ENCODE results near the gene SCN10A. TPM values are rescaled to one million over a fixed set of nuclear protein-coding genes. Genes with fewer than 3 reads are reported as not detected.

SCN10A gene
- total and polyA plus RNA-seq, 4 experiments from 2014 or later: not detected

- ChIA-PET POLR2A (ENCODE audit: partially characterized antibody) (no interaction called here), CTCF (ENCODE audit: partially characterized antibody) (interaction anchor here (1.5 kb wide), 1 partner anchor 107 kb away, joined by 4 read pairs; no protein-coding TSS in a partner anchor)
- no peaks in the 10 kb centered on the region for H3K36me3 Mint-ChIP-seq
- no peak overlapping the region for H3K4me3 Mint-ChIP-seq
- H3K27me3 Mint-ChIP-seq: peaks cover 8 to 10% of the 10 kb centered on the region in 2 donors
- no peaks in the 10 kb centered on the region for H3K36me3 ChIP-seq (ENCODE audit: insufficient read depth, low read length)
- no peaks in the 10 kb centered on the region for H3K27me3 ChIP-seq (ENCODE audit: insufficient read depth, low read length)
- DNase-seq: no peak
- no peaks in the 10 kb centered on the region for H3K9me3 Mint-ChIP-seq
- H3K4me1 Mint-ChIP-seq: no peaks in the 10 kb centered on the region
- H3K27ac ChIP-seq (ENCODE audit: low read depth, low read length): no peak overlapping the region
- no peaks in the 10 kb centered on the region for H3K4me1 ChIP-seq (ENCODE audit: insufficient read depth, low read length)
- no peaks in the 10 kb centered on the region for H3K9me3 ChIP-seq (ENCODE audit: control insufficient read depth in 1 of 2, low read length in 2 of 2)
- no peak overlapping the region for H3K27ac Mint-ChIP-seq
- no peak overlapping the region for H3K4me3 ChIP-seq (ENCODE audit: low read length in 2 of 2)
- intact Hi-C loops (cut with micrococcal nuclease): no loop called here
These were observed 77.2 kb downstream of the SCN10A start for GRCh38 chr3:38738630-38739395.

- Histone ChIP-seq H3K9me3 (ENCODE audit: control insufficient read depth in 1 of 2, low read length in 2 of 2) (no peaks in the 10 kb centered on the region), H3K27me3 (ENCODE audit: insufficient read depth, low read length) (no peaks in the 10 kb centered on the region), H3K36me3 (ENCODE audit: insufficient read depth, low read length) (no peaks in the 10 kb centered on the region), H3K4me3 (ENCODE audit: low read length in 2 of 2) (no peak overlapping the region), H3K27ac (ENCODE audit: low read depth, low read length) (no peak overlapping the region), H3K4me1 (ENCODE audit: insufficient read depth, low read length) (no peaks in the 10 kb centered on the region)
- intact Hi-C loops (cut with micrococcal nuclease): no loop called here
- no peak for DNase-seq
- Mint-ChIP-seq H3K27me3 (peaks cover 7 to 10% of the 10 kb centered on the region in 2 donors), H3K4me3 (no peak overlapping the region), H3K27ac (no peak overlapping the region), H3K36me3 (no peaks in the 10 kb centered on the region), H3K9me3 (no peaks in the 10 kb centered on the region), H3K4me1 (no peaks in the 10 kb centered on the region)
- POLR2A ChIA-PET (ENCODE audit: partially characterized antibody): no interaction called here
- CTCF ChIA-PET (ENCODE audit: partially characterized antibody): no interaction called here
These were observed 84.5 kb downstream of the SCN10A start for GRCh38 chr3:38731522-38731921.

GRCh38 chr3:38730281-38730680, 85.7 kb downstream of the SCN10A start:
- no peak for DNase-seq
- Mint-ChIP-seq H3K9me3 (no peaks in the 10 kb centered on the region), H3K27me3 (peaks cover 8 to 10% of the 10 kb centered on the region in 2 donors), H3K4me1 (no peaks in the 10 kb centered on the region), H3K36me3 (no peaks in the 10 kb centered on the region), H3K27ac (no peak overlapping the region), H3K4me3 (no peak overlapping the region)
- Histone ChIP-seq H3K4me1 (ENCODE audit: insufficient read depth, low read length) (no peaks in the 10 kb centered on the region), H3K36me3 (ENCODE audit: insufficient read depth, low read length) (no peaks in the 10 kb centered on the region), H3K4me3 (ENCODE audit: low read length in 2 of 2) (no peak overlapping the region), H3K27ac (ENCODE audit: low read depth, low read length) (no peak overlapping the region), H3K27me3 (ENCODE audit: insufficient read depth, low read length) (no peaks in the 10 kb centered on the region), H3K9me3 (ENCODE audit: control insufficient read depth in 1 of 2, low read length in 2 of 2) (no peaks in the 10 kb centered on the region)
- CTCF ChIA-PET (ENCODE audit: partially characterized antibody): no interaction called here
- intact Hi-C loops (cut with micrococcal nuclease): no loop called here
- POLR2A ChIA-PET (ENCODE audit: partially characterized antibody): no interaction called here

GRCh38 chr3:38728008-38728407, 88.0 kb downstream of the SCN10A start:
- Mint-ChIP-seq H3K4me3 (no peak overlapping the region), H3K27ac (no peak overlapping the region)

GRCh38 chr3:38726751-38727150, 89.3 kb downstream of the SCN10A start:
- Histone ChIP-seq H3K9me3 (ENCODE audit: control insufficient read depth in 1 of 2, low read length in 2 of 2) (no peaks in the 10 kb centered on the region), H3K27me3 (ENCODE audit: insufficient read depth, low read length) (no peaks in the 10 kb centered on the region), H3K36me3 (ENCODE audit: insufficient read depth, low read length) (no peaks in the 10 kb centered on the region), H3K27ac (ENCODE audit: low read depth, low read length) (no peak overlapping the region), H3K4me1 (ENCODE audit: insufficient read depth, low read length) (no peaks in the 10 kb centered on the region), H3K4me3 (ENCODE audit: low read length in 2 of 2) (no peak overlapping the region)
- POLR2A ChIA-PET (ENCODE audit: partially characterized antibody): no interaction called here
- Mint-ChIP-seq H3K4me3 (no peak overlapping the region), H3K27me3 (peaks cover 10 to 12% of the 10 kb centered on the region in 2 donors), H3K36me3 (no peaks in the 10 kb centered on the region), H3K9me3 (peaks cover 0 to 1% (median 0%) of the 10 kb centered on the region in 8 donors), H3K4me1 (no peaks in the 10 kb centered on the region), H3K27ac (no peak overlapping the region)
- intact Hi-C loops (cut with micrococcal nuclease): no loop called here
- CTCF ChIA-PET (ENCODE audit: partially characterized antibody): no interaction called here
- DNase-seq: no peak

More at GRCh38 chr3:38728008-38728407, 88.0 kb downstream of the SCN10A start:
- no peak overlapping the region for H3K27ac ChIP-seq (ENCODE audit: low read depth, low read length)
- H3K27me3 Mint-ChIP-seq: peaks cover 10 to 12% of the 10 kb centered on the region in 2 donors
- H3K9me3 ChIP-seq (ENCODE audit: control insufficient read depth in 1 of 2, low read length in 2 of 2): no peaks in the 10 kb centered on the region
- no peaks in the 10 kb centered on the region for H3K4me1 Mint-ChIP-seq
- ChIA-PET CTCF (ENCODE audit: partially characterized antibody) (no interaction called here), POLR2A (ENCODE audit: partially characterized antibody) (no interaction called here)
- H3K4me3 ChIP-seq (ENCODE audit: low read length in 2 of 2): no peak overlapping the region
- intact Hi-C loops (cut with micrococcal nuclease): no loop called here
- no peaks in the 10 kb centered on the region for H3K36me3 ChIP-seq (ENCODE audit: insufficient read depth, low read length)
- H3K4me1 ChIP-seq (ENCODE audit: insufficient read depth, low read length): no peaks in the 10 kb centered on the region
- no peaks in the 10 kb centered on the region for H3K27me3 ChIP-seq (ENCODE audit: insufficient read depth, low read length)
- DNase-seq: no peak
- H3K9me3 Mint-ChIP-seq: peaks cover 0 to 1% (median 0%) of the 10 kb centered on the region in 8 donors
- no peaks in the 10 kb centered on the region for H3K36me3 Mint-ChIP-seq

- H3K9me3 Mint-ChIP-seq: peaks cover 0 to 1% (median 0%) of the 10 kb centered on the region in 8 donors
- CTCF ChIA-PET (ENCODE audit: partially characterized antibody): no interaction called here
- H3K9me3 ChIP-seq (ENCODE audit: control insufficient read depth in 1 of 2, low read length in 2 of 2): no peaks in the 10 kb centered on the region
- H3K27me3 ChIP-seq (ENCODE audit: insufficient read depth, low read length): no peaks in the 10 kb centered on the region
- intact Hi-C loops (cut with micrococcal nuclease): no loop called here
- H3K36me3 ChIP-seq (ENCODE audit: insufficient read depth, low read length): no peaks in the 10 kb centered on the region
- DNase-seq: no peak
- no peaks in the 10 kb centered on the region for H3K4me1 ChIP-seq (ENCODE audit: insufficient read depth, low read length)
- H3K4me1 Mint-ChIP-seq: no peaks in the 10 kb centered on the region
- no peak overlapping the region for H3K4me3 ChIP-seq (ENCODE audit: low read length in 2 of 2)
- H3K36me3 Mint-ChIP-seq: no peaks in the 10 kb centered on the region
- no peak overlapping the region for H3K27ac ChIP-seq (ENCODE audit: low read depth, low read length)
- H3K4me3 Mint-ChIP-seq: no peak overlapping the region
- no peak overlapping the region for H3K27ac Mint-ChIP-seq
- POLR2A ChIA-PET (ENCODE audit: partially characterized antibody): no interaction called here
- peaks cover 10 to 11% of the 10 kb centered on the region in 2 donors for H3K27me3 Mint-ChIP-seq
These were observed 90.1 kb downstream of the SCN10A start for GRCh38 chr3:38725726-38726419.

GRCh38 chr3:38724392-38724736, 91.7 kb downstream of the SCN10A start:
- Mint-ChIP-seq H3K27ac (no peak overlapping the region), H3K4me1 (peaks cover 0 to 1% (median 0%) of the 10 kb centered on the region in 4 donors), H3K4me3 (no peak overlapping the region), H3K27me3 (peaks cover 9 to 12% of the 10 kb centered on the region in 2 donors), H3K9me3 (peaks cover 0 to 1% (median 0%) of the 10 kb centered on the region in 8 donors), H3K36me3 (no peaks in the 10 kb centered on the region)
- DNase-seq: no peak
- Histone ChIP-seq H3K9me3 (ENCODE audit: control insufficient read depth in 1 of 2, low read length in 2 of 2) (no peaks in the 10 kb centered on the region), H3K4me1 (ENCODE audit: insufficient read depth, low read length) (no peaks in the 10 kb centered on the region), H3K4me3 (ENCODE audit: low read length in 2 of 2) (no peak overlapping the region), H3K27me3 (ENCODE audit: insufficient read depth, low read length) (no peaks in the 10 kb centered on the region), H3K27ac (ENCODE audit: low read depth, low read length) (no peak overlapping the region), H3K36me3 (ENCODE audit: insufficient read depth, low read length) (no peaks in the 10 kb centered on the region)
- ChIA-PET CTCF (ENCODE audit: partially characterized antibody) (interaction anchor here (0.7 kb wide), 1 partner anchor 9 kb away, joined by 3 read pairs; no protein-coding TSS in a partner anchor), POLR2A (ENCODE audit: partially characterized antibody) (no interaction called here)
- intact Hi-C loops (cut with micrococcal nuclease): no loop called here

Data from CD4-positive, alpha-beta memory T cell (primary cell).